ENCODE data around the gene ARHGEF25. TPM values are rescaled to one million over a fixed set of nuclear protein-coding genes. Genes with fewer than 3 reads are reported as not detected.
"Not testable (repeated sequence)": the region's sequence is repeated elsewhere in the genome, so short reads cannot be mapped to it uniquely, and the experiment has no call there.

ARHGEF25 gene
- total RNA-seq, 2 experiments from 2014 or later: 0.55 to 0.93 TPM

- Mint-ChIP-seq H3K27me3 (peaks cover 88% of the 10 kb centered on the region), H3K4me3 (no peak overlapping the region), H3K4me1 (peaks cover 7% of the 10 kb centered on the region), H3K36me3 (ENCODE audit: low read depth) (no peaks in the 10 kb centered on the region), H3K9me3 (no peaks in the 10 kb centered on the region), H3K27ac (no peak overlapping the region)
- ChIA-PET CTCF (interaction anchor here (0.5 to 1.2 kb wide), 5 partner anchors 22 to 175 kb away, joined by 3 to 5 read pairs (median 3); no protein-coding TSS in a partner anchor), POLR2A (interaction anchor here (1.8 kb wide), 1 partner anchor 117 kb away, joined by 5 read pairs; the partner anchor contains the start of gene TSPAN31)
- peak; percentile 28 for DNase-seq
These were observed 16.5 kb downstream of the ARHGEF25 start for GRCh38 chr12:57627501-57628279.

DNA sequence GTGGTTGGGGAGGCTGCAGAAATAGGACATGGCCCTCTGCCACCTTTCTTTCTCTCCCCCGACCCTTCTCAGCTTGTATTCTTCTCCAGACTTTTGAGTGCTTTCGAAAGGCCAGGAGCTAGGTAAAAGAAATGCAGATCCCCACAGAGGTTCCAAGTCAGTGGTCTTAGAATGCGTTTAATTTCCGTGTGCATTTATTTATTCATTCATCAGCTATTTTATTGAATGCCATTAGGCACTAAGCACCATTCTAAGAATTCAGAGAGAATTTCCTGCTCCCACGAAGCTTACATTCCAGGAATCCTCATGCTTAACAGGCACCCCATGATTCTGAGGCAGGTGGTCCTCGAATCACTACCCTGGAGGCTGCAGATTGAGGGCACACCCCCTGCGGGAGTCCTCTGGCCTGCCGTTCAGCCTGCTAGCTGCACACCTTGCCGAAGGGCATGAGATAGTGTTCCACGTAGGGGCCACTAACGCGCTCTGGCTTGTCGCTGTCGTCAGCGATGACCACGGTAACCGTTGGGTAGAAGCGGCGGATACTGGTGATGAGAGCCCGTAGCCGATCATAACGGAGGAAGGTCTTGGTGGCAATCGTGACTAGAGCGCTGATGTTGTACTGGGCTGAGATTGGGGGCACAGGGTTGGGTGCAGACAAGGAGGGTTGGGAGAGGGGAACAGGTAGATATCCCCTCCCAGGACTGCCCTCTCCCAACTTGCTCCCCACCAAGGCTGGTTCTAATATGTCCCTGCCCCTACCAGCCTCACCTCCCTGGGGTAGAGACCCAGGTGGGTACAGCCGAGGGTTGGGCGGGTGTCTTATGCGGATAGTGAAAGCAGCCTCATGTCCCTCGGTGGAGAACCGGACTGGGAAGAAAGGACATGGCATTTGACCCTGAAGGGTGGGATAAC lies 17.3 kb downstream of the ARHGEF25 start:
- peaks cover 12% of the 10 kb centered on the region for H3K4me1 Mint-ChIP-seq
- no peaks in the 10 kb centered on the region for H3K36me3 Mint-ChIP-seq (ENCODE audit: low read depth)
- no peak overlapping the region for H3K4me3 Mint-ChIP-seq
- peak; percentile 13 for DNase-seq
- H3K27ac Mint-ChIP-seq: no peak overlapping the region
- POLR2A ChIA-PET: interaction anchor here (1.8 kb wide), 1 partner anchor 116 kb away, joined by 5 read pairs; the partner anchor contains the start of gene TSPAN31
- H3K9me3 Mint-ChIP-seq: no peaks in the 10 kb centered on the region
- peaks cover 85% of the 10 kb centered on the region for H3K27me3 Mint-ChIP-seq
- CTCF ChIA-PET: interaction anchor here (0.5 to 1.2 kb wide), 3 partner anchors 23 to 176 kb away, joined by 3 to 5 read pairs (median 3); no protein-coding TSS in a partner anchor

DNA sequence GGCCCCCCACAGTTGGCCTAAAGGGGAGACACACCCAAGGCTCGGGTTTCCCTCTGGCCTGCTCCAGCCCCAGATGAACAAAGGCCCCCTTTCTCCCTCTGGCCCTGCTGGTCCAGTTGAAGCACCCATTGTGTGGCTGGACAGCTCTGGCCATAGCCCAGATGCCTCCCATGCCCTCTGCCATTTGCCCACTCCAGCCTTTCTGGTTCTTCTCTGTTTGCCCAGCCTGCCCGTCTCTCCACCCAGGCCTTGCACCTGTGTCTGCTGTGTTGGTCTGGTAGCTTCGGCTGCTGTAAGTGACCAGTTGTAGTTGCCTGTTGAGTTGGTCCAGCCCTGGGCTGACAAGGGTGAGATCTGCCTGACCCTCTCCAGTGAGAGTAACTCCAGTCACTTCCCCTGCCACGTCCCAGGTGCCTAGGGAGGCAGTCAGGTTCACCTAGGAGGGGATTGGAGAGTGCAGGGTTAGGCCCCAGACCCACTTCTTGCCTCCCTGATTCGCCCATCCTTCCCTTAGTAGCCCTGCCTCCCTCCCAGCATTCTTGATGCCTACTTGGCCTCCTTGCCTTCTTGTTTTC lies 18.7 kb downstream of the ARHGEF25 start:
- CTCF ChIA-PET: interaction anchor here (1.2 to 5.3 kb wide), 3 partner anchors 10 to 63 kb away, joined by 4 to 47 read pairs (median 14); no protein-coding TSS in a partner anchor
- Mint-ChIP-seq H3K36me3 (ENCODE audit: low read depth) (no peaks in the 10 kb centered on the region), H3K4me1 (peaks cover 14% of the 10 kb centered on the region), H3K27ac (no peak overlapping the region), H3K9me3 (no peaks in the 10 kb centered on the region), H3K27me3 (peaks cover 78% of the 10 kb centered on the region), H3K4me3 (no peak overlapping the region)
- POLR2A ChIA-PET: interaction anchor here (1.6 kb wide), 1 partner anchor 110 kb away, joined by 4 read pairs; the partner anchor contains the start of gene DDIT3
- peak; percentile 14 for DNase-seq

DNA sequence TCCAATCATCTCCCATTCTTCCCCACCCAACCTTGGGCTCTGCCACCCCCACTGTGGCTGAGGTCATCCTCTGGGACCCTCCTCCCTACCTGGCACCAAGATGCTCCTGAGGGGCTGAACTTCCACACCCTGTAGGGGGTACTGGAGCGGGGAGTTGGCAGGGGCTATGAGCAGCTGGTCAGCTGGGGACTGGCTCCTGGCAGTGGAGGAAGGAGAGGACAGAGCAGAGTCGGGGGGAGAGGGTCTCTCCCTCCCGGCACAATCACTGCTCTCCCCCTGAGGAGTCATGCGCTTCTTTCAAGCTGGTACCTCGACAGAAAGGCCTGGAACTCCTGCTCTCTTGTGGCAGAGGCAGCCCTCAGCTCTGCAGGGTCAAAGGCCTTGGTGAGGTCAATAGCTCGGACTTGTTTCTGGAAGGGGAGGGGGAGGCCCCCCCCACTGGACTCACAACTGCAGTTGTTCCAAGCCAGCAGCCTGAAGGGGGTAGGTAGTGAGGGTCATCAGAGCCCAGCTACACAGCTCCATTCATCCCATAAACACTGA lies 19.7 kb downstream of the ARHGEF25 start:
- ChIA-PET CTCF (interaction anchor here (0.7 to 5.3 kb wide), 4 partner anchors 11 to 62 kb away, joined by 3 to 47 read pairs (median 9); no protein-coding TSS in a partner anchor), POLR2A (interaction anchor here (1.6 kb wide), 1 partner anchor 111 kb away, joined by 4 read pairs; the partner anchor contains the start of gene DDIT3)
- H3K4me3 Mint-ChIP-seq: no peak overlapping the region
- H3K27me3 Mint-ChIP-seq: peaks cover 70% of the 10 kb centered on the region
- H3K9me3 Mint-ChIP-seq: no peaks in the 10 kb centered on the region
- peak; percentile 13 for DNase-seq
- H3K36me3 Mint-ChIP-seq (ENCODE audit: low read depth): no peaks in the 10 kb centered on the region
- no peak overlapping the region for H3K27ac Mint-ChIP-seq
- peaks cover 14% of the 10 kb centered on the region for H3K4me1 Mint-ChIP-seq

- H3K9me3 Mint-ChIP-seq: no peaks in the 10 kb centered on the region
- H3K36me3 Mint-ChIP-seq (ENCODE audit: low read depth): no peaks in the 10 kb centered on the region
- peak overlapping the region; percentile 63 for H3K4me3 Mint-ChIP-seq
- ChIA-PET POLR2A (interaction anchor here (1.6 kb wide), 1 partner anchor 112 kb away, joined by 4 read pairs; the partner anchor contains the start of gene DDIT3), CTCF (interaction anchor here (3.1 to 5.3 kb wide), 2 partner anchors 12 to 48 kb away, joined by 14 to 47 read pairs; no protein-coding TSS in a partner anchor)
- DNase-seq: no peak
- H3K27ac Mint-ChIP-seq: no peak overlapping the region
- H3K4me1 Mint-ChIP-seq: peaks cover 14% of the 10 kb centered on the region
- H3K27me3 Mint-ChIP-seq: peaks cover 64% of the 10 kb centered on the region
These were observed 20.4 kb downstream of the ARHGEF25 start for GRCh38 chr12:57631566-57632072.

DNA sequence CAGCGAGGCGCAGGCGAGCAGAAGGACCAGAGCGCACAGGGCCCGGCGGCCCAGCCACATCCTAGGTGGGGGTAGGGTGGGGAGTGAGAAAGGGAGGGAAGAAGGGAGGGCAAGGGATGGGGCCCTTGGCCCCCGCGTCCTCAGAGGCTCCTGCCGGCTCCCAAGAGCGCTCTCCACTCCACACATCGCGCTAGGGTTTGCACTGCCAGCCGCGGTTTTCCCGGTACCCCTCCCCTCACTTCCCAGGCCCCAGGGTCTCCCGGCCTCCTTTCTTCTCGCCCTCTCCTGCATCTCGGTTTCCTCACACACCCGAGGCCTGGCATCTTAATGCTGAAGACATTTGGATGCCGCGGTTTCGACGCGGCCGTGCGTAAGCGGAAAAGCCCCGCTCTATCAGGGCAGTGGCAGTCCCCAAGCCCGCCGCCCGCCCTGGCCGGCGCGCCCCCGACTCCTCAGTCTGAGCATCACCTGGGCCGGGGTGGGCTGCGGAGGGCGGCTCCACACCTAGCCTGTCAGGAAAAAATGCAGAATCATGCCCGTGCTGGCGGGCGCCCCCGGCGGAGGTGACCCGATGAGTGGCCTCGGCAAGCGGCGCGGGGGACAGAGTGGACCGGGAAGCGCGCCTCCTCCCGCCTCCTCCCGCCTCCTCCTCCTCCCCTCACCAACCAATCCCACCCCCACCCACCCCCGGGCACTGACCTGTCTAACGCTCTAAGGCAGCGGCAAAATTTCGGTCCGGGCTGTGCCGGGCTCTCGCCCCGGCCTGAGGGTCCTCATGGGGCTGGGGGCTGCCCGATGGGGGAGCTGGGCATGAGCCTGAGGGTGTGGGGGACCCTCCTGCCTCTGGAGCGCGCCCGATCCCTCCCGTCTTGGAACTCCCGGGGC lies 21.1 kb downstream of the ARHGEF25 start:
- DNase-seq: peak; percentile 25
- ChIA-PET POLR2A (interaction anchor here (0.6 kb wide), 1 partner anchor 62 kb away, joined by 3 read pairs; the partner anchor contains the start of gene OS9), CTCF (interaction anchor here (0.6 to 5.3 kb wide), 11 partner anchors 11 to 173 kb away, joined by 3 to 47 read pairs (median 5); partner anchors contain the start of gene OS9)
- H3K4me1 Mint-ChIP-seq: peaks cover 14% of the 10 kb centered on the region
- no peak overlapping the region for H3K27ac Mint-ChIP-seq
- peak overlapping the region; percentile 63 for H3K4me3 Mint-ChIP-seq
- no peaks in the 10 kb centered on the region for H3K9me3 Mint-ChIP-seq
- peaks cover 58% of the 10 kb centered on the region for H3K27me3 Mint-ChIP-seq
- no peaks in the 10 kb centered on the region for H3K36me3 Mint-ChIP-seq (ENCODE audit: low read depth)

GRCh38 chr12:57632958-57633840 lies 22.0 kb downstream of the ARHGEF25 start, which contains the start of gene B4GALNT1:
B4GALNT1 (minus strand) TSS chr12:57633201; CDS start chr12:57632132, 1,069 bp downstream.
- H3K36me3 Mint-ChIP-seq (ENCODE audit: low read depth): no peaks in the 10 kb centered on the region
- POLR2A ChIA-PET: interaction anchor here (0.6 kb wide), 1 partner anchor 61 kb away, joined by 3 read pairs; the partner anchor contains the start of gene OS9
- DNase-seq: peak; percentile 71
- CTCF ChIA-PET: interaction anchor here (0.6 to 5.3 kb wide), 10 partner anchors 10 to 174 kb away, joined by 3 to 47 read pairs (median 5); partner anchors contain the start of gene OS9
- H3K9me3 Mint-ChIP-seq: no peaks in the 10 kb centered on the region
- H3K27ac Mint-ChIP-seq: no peak within 1 kb of the TSS
- H3K27me3 Mint-ChIP-seq: peaks cover 56% of the 10 kb centered on the region
- peak within 1 kb of the TSS; percentile 63 for H3K4me3 Mint-ChIP-seq
- H3K4me1 Mint-ChIP-seq: peaks cover 13% of the 10 kb centered on the region

DNA sequence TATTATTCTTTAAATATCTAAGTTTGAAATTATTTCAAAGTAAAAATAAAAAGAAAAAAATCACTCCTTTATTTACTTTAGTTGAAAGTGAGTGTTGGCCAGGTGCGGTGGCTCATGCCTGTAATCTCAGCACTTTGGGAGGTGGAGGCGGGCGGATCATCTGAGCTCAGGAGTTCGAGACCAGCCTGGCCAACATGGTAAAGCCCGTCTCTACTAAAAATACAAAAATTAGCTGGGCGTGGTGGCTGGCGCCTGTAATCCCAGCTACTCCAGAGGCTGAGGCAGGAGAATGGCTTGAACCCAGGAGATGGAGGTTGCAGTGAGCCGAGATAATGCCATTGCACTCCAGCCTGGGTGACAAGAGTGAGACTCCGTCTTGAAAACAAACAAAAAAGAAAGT lies 25.5 kb downstream of the ARHGEF25 start:
- peaks cover 44% of the 10 kb centered on the region for H3K27me3 Mint-ChIP-seq
- H3K4me3 Mint-ChIP-seq; DNase-seq; POLR2A ChIA-PET; H3K9me3 Mint-ChIP-seq; H3K27ac Mint-ChIP-seq; H3K36me3 Mint-ChIP-seq (ENCODE audit: low read depth): not testable (repeated sequence)
- peaks cover 11% of the 10 kb centered on the region for H3K4me1 Mint-ChIP-seq
- CTCF ChIA-PET: interaction anchor here (1.1 to 2.2 kb wide), 4 partner anchors 20 to 136 kb away, joined by 3 to 9 read pairs (median 4); no protein-coding TSS in a partner anchor

- POLR2A ChIA-PET: no interaction called here
- peaks cover 41% of the 10 kb centered on the region for H3K27me3 Mint-ChIP-seq
- no peaks in the 10 kb centered on the region for H3K9me3 Mint-ChIP-seq
- no peak overlapping the region for H3K27ac Mint-ChIP-seq
- DNase-seq: no peak
- no peaks in the 10 kb centered on the region for H3K36me3 Mint-ChIP-seq (ENCODE audit: low read depth)
- peaks cover 9% of the 10 kb centered on the region for H3K4me1 Mint-ChIP-seq
- H3K4me3 Mint-ChIP-seq: no peak overlapping the region
- CTCF ChIA-PET: interaction anchor here (1.1 to 2.2 kb wide), 4 partner anchors 20 to 136 kb away, joined by 3 to 9 read pairs (median 4); no protein-coding TSS in a partner anchor
These were observed 26.1 kb downstream of the ARHGEF25 start for GRCh38 chr12:57637364-57637763.

DNA sequence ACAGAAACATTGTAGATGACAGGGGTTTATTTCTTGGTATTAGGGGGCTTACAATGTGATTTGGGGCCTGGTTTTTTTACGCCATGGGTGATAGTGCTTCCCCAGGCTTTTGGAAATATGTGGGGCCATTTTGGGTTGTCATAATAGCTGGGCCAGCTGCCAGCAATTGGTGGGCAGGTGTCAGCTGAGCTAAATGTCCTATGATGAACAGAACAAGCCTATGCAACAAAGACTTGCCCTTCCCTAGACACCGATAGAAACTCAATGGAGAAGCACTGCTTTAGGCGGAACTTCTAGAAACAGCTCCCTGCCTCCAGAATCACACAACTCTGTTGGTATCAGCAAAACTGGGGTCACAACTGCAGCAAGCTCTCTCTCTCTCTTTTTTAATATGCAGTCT lies 26.9 kb downstream of the ARHGEF25 start:
- DNase-seq: no peak

More for the DNA sequence above, 26.9 kb downstream of the ARHGEF25 start:
- Mint-ChIP-seq H3K36me3 (ENCODE audit: low read depth) (no peaks in the 10 kb centered on the region), H3K27ac (no peak overlapping the region), H3K27me3 (peaks cover 40% of the 10 kb centered on the region), H3K9me3 (no peaks in the 10 kb centered on the region), H3K4me1 (peaks cover 8% of the 10 kb centered on the region), H3K4me3 (no peak overlapping the region)
- ChIA-PET POLR2A (interaction anchor here (1.2 kb wide), 1 partner anchor 179 kb away, joined by 3 read pairs; no protein-coding TSS in a partner anchor), CTCF (interaction anchor here (1.5 to 2.2 kb wide), 2 partner anchors 55 to 137 kb away, joined by 3 to 9 read pairs; no protein-coding TSS in a partner anchor)
